Stimulated activated CD4-positive, alpha-beta T cell treated with anti-CD3 and anti-CD28 coated beads, Interleukin-1b, Interleukin-23, amount 100 ng/mL, for 24 hours (primary cell): Measurements from ENCODE around the gene MYH7B.

ENCODE experiments used
- DNase-seq, 4 experiments: peaks; one replicate each; pipeline ENCODE4 v3.0.0-alpha.2; 2020; ENCODE audit warnings: low read depth in 4 of 4, low spot score in 1 of 4

Gene MYH7B

DNA sequence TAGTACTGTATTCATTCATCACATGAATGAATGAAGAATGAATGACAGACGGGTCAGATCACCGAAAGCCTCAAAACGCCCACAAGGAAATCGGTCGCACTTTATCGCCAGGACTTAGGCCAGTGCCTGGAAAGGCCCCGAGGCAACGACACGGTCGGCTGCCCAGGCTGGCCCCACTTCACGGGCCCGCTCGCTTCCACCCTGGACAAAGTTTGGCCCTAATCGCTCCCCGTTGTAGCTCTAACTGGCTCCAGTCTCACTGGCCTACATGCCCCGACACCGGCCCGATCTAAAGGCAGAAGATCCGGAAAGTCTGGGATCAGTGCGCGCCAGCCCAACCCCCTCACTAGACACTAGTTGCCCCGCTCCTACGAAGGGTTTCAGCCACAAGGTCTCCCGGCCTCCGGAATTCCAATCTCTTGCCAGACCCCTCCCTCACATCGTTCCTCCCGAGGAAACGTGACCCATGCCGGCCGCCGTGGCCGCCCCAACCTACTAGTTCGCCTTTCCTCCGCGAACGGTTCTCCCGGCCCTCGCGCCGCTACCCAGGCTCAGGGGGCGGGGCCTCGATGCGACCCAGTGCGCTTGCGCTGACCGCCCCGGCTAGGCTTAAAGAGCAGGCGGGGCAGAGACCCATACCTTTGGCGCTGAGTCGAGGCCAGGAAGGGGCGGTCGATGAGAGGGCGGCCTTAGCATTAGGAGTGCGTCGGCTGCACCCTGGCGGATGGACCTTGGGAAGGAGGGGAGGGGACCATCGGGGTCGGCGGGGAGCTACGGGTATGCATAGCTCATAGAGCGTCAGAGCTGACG lies at the start of gene MYH7B, which contains the start of gene GSS:
MYH7B (plus strand) TSS at position 638 of the 810 bp plus-strand sequence. CDS start 22,138 bp downstream, outside the sequence.
GSS (minus strand) TSS at position 576 of the 810 bp plus-strand sequence. CDS start 3,954 bp downstream, outside the sequence.
- peak; percentile 97 to 98 (median 97) for DNase-seq

- DNase-seq, result no peak
Observed at GRCh38 chr20:34907616-34908469, 47.8 kb upstream of the MYH7B start.

GRCh38 chr20:34915131-34915530 lies 40.5 kb upstream of the MYH7B start:
- no peak for DNase-seq

GRCh38 chr20:34915749-34916455 lies 39.8 kb upstream of the MYH7B start:
- DNase-seq, result no peak

DNA sequence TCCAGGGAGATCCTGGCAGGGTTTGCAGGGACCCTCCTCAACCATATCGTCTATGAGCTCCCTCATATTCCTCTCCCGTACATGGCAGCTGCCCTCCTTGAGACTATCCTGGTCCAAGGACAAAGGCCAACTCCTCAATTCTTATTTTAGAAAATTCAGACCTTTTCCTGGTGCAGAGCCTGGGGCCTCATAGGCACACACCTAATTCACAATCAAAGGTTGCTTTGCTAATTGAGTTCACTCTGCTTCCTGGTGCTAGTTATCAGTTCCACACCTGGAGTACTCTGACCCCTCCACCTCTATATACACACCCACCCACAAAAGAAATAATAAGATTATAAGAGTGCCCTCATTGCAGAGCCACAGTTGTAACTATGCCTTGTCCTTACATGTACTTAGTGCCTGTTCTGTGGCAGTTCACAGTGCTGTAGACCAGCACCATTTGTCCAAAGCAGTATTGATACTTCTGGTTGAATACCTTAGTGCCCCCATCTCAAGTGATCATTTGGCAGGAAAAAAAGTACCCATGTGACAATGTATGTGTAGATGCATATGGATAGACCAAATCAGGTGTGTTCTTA lies 38.8 kb upstream of the MYH7B start:
- no peak for DNase-seq

- no peak for DNase-seq
Observed at GRCh38 chr20:34920055-34920454, 35.6 kb upstream of the MYH7B start.

DNA sequence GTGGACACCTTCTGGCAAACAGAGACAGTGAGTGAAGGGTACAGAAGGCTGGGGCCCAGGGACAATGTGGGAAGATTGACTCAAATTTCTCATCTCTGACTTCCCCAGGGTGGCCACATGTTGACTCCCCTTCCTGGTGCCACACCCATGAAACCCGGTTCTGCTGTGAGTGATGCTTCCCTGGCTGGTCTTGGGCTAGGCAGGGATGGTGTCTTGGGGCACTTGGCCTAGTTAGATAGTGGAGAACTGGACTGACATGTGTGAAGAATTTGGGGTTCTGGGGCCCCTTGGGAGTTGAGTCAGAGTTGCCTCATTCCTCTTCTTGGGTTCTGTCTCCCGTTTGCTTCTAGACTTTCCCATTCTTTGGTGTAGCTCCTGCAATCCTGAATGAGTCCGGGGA lies 34.2 kb upstream of the MYH7B start:
- no peak for DNase-seq

GRCh38 chr20:34922654-34923381 lies 32.9 kb upstream of the MYH7B start:
- no peak for DNase-seq

- no peak for DNase-seq
Observed at GRCh38 chr20:34923414-34923813, 32.3 kb upstream of the MYH7B start.

DNA sequence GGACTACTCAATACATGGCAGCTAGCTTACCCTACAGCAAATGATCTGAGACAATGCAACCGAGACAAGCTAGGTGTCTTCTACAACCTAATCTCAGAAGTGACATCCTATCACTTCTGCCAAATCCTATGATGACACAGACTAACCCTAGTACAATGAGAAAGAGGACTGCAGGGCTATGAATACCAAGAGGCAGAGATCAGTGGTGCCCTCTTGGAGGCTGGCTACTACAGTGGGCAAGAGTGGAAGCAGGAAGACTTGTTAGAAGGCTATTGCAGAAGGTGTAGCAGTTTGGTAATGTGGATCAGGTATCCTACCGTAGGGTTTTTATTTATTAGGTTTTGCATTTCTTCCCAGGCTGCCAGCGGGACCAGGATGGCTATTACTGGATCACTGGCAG lies 30.3 kb upstream of the MYH7B start:
- no peak for DNase-seq

DNA sequence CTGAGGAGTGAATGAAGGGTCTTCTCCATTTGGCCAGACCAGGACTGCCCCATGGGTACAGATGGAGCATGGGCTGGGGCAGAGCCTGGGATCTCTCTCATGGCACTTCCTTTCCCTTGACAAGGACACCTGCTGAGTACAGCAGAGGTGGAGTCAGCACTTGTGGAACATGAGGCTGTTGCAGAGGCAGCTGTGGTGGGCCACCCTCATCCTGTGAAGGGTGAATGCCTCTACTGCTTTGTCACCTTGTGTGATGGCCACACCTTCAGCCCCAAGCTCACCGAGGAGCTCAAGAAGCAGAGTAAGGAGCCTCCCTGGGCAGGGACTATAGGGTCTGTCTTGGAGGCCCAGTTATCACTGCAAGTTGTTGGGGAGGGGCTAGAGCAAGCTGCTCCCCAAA lies 29.7 kb upstream of the MYH7B start:
- no peak for DNase-seq

DNA sequence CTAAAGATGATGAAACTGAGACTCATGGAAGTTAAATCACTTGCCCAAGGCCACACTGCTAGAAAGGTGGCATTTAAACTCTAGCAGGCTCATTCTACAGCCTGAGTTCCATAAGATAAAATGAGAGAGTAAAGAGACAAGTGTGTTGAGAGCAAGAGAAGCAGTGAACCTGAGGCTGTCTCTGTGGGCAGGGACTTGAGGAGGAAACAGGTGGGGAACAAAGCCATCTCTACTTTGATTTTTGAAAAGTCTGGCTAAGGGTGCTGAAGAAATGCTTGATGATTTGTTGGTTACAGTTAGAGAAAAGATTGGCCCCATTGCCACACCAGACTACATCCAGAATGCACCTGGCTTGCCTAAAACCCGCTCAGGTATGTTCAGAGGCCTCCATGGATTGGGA lies 29.1 kb upstream of the MYH7B start:
- no peak for DNase-seq

GRCh38 chr20:34927736-34928135 lies 27.9 kb upstream of the MYH7B start:
- DNase-seq, result no peak

GRCh38 chr20:34928411-34928810 lies 27.3 kb upstream of the MYH7B start:
- no peak for DNase-seq

- DNase-seq, result no peak
Observed at GRCh38 chr20:34931771-34932170, 23.9 kb upstream of the MYH7B start.

GRCh38 chr20:34938466-34939163 lies 17.1 kb upstream of the MYH7B start:
- DNase-seq, result no peak

DNA sequence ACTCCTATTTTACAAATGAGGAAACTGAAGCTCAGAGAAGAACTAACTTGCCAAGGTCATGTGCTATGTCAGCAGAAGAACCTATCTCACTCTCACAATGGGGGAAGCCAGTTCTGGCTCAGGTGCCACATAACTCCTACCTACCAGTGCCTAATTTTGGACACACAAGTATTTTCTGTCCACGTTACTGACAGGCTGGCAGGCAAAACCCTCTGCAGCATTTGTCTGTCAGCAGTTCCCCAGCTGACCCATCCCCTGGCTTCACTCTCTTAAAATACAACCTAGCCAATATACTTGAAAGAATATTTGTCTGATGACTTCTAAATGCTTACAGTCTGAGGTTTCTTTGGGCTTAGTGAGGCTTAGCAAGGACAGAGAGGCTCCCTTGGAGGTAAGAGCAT lies 15.6 kb upstream of the MYH7B start:
- no peak for DNase-seq

DNA sequence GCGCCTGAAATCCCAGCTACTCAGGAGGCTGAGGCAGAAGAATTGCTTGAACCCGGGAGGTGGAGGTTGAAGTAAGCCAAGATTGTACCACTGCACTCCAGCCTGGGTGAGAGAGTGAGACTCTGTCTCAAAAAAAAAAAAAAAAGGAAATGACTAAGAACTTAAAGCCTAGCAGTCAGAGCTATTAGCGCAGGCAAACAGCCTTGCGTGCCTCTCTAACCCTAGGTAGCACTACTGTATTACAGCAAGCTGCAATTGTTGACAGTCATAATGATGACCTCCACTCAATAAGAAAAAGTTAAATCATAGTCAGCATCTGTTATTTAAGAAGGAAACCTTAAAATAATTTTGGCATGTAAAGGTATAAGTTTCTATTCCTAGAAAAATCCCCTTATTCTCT lies 14.4 kb upstream of the MYH7B start:
- no peak for DNase-seq

DNA sequence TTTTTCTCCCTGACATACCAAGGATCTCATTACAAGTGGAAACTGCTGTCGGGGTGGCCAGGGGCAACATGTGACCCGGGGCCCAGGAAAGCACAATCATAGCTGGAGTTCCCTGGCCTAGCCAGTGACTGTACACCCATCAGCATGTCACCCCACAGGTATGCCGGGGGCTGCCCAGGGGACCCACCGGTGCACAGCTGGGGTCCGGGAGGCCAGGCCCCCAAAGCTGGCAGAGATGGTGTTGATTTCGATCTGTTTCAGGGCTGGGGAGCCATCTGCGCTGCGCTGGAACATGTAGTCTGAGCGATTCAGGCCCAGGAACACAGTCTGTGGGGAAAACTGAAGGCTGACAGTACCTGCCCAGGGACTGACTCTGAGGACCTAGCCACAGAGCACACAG lies 13.4 kb upstream of the MYH7B start:
- no peak for DNase-seq
